Measurements from ENCODE around the gene LRRN4CL.
"Not testable (repeated sequence)": the region's sequence is repeated elsewhere in the genome, so short reads cannot be mapped to it uniquely, and the experiment has no call there.

Gene LRRN4CL

DNA sequence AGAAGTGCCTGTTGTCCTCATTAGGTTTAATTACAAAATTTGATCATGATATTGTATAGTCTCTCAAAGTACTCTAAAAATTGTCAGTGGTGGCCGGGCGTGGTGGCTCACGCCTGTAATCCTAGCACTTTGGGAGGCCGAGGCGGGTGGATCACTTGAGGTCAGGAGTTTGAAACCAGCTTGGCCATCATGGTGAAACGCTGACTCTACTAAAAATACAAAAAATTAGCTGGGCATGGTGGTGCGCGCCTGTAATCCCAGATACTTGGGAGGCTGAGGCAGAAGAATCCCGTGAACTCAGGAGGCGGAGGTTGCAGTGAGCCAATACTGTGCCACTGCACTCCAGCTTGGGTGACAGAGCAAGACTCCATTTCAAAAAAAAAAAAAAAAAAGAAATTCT lies 13.9 kb downstream of the LRRN4CL start:
- DNase-seq: not testable (repeated sequence)

DNA sequence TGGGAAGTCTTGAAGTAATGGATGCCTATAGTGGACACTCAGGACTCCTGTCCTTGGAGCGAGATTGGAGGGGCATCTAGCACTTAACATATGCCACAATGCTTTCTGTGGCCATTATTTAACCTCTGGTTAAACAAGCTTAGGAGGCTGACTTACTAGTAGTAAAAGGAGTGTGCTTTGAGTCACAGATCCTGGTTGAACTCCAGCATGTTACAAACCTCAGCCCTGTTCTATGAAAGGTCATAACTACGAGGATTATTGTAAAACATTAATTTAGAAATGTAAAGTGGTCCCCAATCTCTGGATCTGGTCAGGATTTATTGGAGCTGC lies 16.2 kb downstream of the LRRN4CL start:
- no peak for DNase-seq

DNA sequence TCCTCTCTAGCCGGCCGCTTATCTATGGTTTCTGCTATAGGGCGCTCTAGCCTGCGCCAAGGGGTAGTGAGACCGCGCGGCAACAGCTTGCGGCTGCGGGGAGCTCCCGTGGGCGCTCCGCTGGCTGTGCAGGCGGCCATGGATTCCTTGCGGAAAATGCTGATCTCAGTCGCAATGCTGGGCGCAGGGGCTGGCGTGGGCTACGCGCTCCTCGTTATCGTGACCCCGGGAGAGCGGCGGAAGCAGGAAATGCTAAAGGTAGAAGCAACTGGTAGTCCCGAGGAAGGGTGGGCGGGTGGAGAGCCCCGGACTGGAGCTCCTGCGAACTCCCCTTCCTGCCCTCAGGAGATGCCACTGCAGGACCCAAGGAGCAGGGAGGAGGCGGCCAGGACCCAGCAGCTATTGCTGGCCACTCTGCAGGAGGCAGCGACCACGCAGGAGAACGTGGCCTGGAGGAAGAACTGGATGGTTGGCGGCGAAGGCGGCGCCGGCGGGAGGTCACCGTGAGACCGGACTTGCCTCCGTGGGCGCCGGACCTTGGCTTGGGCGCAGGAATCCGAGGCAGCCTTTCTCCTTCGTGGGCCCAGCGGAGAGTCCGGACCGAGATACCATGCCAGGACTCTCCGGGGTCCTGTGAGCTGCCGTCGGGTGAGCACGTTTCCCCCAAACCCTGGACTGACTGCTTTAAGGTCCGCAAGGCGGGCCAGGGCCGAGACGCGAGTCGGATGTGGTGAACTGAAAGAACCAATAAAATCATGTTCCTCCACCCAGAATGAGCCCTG lies 17.5 kb downstream of the LRRN4CL start, which contains the start of the genes LBHD1 and UQCC3:
LBHD1 (minus strand) TSS at position 660 of the 782 bp plus-strand sequence. CDS start 2,236 bp downstream, outside the sequence.
UQCC3 (plus strand) TSS at position 66 of the 782 bp plus-strand sequence; CDS start at position 139, 73 bp downstream.
- DNase-seq: peak; percentile 90 to 93 (median 91)

DNA sequence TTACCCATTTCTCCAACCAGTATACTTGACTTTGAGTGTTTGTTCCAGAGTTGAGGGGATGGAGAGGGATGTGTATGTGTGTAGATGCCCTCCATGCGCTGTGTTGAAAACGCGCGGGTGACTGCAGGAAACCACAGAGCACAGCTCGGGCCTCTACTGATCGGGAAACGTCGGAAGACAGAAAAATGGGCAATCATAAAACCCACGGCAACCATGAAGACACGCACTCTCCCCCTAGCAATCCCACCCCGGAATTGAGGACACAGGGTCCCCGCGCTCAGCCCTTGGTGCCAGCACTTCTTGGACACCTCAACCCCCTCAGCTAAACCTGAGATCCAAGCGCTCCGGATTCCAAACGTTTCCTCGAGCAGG lies 18.1 kb downstream of the LRRN4CL start:
- no peak for DNase-seq

DNA sequence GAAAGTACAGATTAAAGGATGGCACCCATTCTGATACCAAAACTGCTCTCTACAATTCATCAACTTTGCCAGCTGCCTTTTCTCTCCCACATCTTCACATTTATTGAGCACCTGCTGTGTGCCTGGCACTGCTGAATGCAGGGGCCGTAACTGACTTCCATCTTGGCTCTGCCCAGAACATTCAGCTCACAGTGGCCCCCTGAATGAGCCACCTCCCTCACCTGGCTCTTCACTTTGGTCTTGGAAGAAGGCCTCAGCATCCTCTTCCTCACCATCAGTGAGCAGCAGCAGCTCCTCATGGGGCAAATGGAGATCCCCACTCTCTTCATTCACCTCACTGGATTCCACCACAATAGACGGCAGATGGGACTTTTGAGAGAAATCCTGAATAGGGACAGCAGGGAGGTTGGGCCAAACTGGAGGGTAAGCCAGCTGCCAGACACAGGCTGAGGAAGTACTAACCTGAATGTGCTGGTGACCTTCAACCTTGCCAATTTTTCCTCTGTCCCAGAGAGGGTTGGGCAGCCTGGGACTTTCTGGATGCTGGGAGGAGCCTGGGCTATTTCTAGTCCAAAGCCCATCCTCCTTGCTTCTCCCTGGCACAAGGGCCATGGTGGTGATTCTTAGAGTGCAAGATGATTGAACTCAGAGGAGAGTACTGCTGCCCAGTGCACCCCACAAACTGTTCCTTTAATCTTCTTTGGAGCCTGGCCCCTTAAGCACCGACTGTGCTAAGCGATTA lies 19.7 kb downstream of the LRRN4CL start:
- DNase-seq: no peak

DNA sequence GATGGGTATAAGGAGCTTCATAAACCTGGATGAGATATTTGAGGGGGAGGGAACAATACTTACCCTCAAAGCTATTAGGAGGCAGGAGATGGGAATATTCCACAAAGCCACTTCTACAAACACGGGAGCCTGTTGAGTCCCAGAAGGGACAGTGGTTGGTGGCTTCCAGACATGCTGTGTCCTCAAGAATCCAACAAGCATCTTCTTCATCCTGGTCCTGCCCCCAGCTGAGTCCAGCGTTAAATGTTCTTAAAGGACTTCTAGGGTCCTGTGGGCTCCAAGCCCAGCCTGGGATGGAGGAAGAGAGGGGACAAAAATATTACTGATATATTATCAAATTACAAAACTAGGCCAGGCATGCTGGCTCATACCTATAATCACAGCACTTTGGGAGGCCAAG lies 21.9 kb downstream of the LRRN4CL start:
- no peak for DNase-seq

DNA sequence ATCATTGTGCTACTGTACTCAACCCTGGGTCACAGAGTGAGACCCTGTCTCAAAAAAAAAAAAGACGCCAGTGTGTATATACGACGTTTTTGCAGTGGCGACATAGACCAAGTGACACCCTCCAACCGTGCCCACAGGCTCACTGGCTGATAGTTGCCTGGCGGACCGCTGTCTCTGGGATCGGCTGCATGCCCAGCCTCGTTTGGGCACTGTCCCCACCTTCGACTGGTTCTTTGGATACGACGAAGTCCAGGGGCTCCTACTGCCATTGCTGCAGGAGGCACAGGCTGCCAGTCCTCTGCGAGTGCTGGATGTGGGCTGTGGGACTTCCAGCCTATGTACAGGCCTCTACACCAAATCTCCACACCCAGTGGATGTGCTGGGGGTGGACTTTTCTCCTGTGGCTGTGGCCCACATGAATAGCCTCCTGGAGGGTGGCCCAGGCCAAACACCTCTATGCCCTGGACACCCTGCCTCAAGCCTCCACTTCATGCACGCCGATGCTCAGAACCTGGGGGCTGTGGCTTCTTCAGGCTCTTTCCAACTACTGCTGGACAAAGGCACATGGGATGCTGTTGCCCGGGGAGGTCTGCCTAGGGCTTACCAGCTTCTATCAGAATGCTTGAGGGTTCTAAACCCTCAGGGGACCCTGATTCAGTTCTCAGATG lies 22.9 kb downstream of the LRRN4CL start:
- no peak for DNase-seq

DNA sequence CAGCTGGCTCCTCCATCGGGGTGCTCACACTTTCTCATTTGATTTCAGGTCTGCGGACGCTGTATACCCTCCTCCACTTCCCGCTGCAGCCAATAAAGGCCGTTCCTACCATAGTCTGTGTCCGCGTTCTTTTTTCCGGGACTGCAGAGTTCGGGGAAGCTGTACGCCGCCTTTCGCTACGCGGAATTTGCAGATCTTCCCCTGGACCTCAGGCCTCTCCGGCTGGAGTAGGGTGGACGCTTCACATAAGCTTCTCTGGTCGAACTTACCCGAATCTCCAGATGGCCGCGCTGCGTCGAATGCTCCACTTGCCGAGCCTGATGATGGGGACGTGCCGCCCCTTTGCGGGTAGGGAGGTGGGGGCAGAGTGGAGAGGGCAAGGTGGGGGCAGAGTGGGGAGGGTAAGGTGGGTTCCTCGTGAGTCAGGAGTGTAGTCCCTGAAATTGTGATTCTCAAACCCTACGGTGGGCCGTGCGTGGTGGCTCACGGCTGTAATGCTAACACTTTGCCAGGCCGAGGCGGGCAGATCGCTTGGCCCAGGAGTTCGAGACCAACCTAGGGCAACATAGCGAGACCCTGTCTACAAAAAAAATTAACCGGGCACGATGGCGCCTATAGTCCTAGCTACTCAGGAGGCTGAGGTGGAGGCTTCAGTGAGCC lies 23.6 kb downstream of the LRRN4CL start:
- DNase-seq: no peak

DNA sequence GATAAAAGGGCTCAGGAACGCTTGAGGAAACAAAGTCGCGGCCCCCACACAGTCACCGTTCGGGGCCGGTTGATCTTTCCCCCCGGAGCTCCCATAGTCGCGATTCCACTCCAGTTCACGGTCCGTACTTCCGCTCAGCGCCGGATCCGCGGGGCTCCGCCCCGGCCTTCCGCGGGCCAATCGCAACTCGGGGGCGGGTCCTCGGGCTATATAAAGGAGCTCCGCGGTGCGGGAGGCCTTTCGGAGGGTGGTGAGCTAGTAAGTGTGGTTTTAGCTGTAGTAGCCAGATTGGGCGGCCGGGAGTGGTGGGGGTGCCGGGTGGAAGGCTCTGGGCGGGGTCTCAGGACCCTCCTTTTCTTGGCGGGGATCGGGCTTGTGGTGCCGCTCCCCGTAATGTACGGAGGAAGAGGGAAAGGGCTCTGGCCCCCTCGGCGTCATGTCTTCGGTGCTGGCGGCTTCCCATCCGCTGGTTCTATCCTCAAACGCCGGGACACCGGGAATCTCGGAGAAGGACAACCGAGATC lies 24.2 kb downstream of the LRRN4CL start, which contains the start of the genes C11orf98 and CSKMT:
C11orf98 (minus strand) TSS at position 136 of the 524 bp plus-strand sequence; CDS start at position 95, 41 bp downstream.
CSKMT (plus strand) TSS at position 238 of the 524 bp plus-strand sequence. CDS start 568 bp downstream, outside the sequence.
- peak; percentile 94 to 97 (median 96) for DNase-seq

DNA sequence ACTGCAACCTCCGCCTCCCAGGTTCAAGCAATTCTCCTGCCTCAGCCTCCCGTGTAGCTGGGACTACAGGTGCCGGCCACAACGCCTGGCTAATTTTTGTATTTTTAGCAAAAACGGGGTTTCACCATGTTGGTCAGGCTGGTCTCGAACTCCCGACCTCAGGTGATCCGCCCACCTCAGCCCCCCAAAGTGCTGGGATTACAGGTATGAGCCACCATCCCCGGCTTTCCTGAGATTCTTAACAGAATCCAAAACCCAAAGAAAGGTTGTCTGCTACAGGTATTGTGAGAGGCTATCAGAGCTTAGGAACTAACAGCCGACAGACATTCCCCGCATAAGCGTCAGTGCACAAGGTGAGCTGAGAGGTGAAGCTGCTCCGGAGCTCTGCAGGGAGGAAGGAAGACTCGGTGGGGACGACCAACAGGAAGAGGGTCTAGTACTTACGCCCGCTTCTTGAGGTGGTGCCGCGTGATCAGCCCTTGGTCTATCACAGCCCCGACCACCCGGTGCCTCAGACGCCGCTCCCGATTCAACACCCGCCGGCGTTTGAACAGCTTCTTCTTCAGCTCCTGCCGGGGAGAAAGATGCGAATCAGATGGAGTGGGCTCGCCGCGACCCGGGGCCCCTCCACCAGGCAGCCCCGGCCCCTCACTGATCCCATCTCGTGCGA lies 24.8 kb downstream of the LRRN4CL start:
- DNase-seq: peak; percentile 61 to 94 (median 93)

DNA sequence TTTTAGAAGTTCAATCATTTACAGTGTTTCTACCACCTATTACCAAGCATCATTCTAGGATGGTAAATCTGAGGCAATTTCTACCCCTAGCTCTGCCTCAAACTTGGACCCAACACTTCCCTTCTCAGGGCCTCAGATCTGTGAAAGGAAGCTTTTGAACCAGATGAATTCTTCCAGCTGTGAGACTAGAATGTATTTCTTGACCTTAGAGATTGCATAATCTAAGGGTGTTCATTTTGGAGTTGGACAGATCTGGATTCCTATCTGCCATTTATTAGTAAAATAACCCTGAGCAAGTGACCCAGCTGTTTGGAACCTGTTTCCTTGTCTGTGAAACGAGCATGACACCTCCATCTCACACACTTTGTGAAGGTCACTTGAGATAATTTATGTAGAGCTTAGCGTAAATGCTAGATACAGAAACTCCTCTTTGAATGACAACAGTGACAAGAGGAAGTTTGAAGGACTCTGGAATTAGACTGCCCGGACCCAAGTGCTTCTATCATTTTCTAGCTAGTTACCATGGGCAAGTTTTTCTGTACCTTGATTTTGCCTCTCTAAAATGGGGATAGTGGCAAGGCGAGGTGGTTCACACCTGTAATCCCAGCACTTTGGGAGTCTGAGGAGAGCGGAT lies 32.4 kb downstream of the LRRN4CL start:
- no peak for DNase-seq

DNA sequence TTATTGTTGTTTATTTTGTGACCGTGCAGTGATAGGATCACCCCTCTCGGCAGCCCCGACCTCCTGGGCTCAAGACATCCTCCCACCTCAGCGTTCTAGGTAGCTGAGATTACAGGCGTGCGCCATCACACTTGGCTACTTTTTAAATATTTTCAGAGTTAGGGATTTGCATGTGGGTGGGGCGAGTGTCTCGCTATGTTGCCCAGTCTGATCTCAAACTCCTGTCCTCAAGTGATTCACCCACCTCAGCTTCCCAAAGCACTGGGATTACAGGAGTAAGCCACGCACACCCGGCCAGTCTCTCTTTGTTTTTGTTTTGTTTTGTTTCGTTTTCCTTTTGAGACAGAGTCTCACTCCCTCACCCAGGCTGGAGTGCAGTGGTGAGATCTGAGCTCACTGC lies 35.0 kb downstream of the LRRN4CL start:
- DNase-seq: no peak

DNA sequence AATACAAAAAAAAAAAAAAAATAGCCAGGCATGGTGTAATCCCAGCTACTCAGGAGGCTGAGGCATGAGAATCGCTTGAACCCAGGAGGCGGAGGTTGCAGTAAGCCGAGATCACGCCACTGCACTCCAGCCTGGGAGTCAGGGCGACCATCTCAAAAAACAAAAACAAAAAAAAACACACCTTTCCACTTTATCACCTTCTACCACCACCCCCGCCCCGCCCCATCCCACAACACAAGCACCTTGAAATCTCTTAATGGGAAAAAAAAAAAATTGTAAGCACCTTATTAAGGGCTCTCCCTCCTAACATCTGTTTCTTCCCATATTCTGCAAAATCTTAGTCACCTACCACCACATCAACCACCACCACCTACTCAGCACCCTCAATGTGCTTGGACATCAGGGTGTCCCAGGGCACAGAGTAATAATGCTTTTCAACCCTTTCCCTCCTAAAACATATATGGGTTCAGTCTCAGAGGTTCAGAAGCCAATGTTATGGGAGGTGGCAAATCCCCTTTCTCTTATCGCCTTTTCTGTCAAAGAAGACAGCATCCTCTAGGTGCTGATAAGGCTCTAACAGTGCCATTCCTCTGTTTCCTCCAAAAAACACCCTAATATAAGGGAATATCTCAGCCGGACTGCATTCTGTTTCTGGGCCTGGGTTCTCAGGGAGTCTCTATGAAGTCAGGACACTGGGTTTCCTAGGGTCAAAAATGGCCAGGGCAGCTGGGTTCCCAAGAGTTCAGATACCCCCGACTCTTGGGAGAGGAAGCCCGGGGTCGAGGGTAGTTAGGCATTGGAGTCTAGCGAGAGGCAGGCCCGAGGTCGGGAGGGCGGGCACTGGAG lies 36.9 kb downstream of the LRRN4CL start:
- DNase-seq: no peak

DNA sequence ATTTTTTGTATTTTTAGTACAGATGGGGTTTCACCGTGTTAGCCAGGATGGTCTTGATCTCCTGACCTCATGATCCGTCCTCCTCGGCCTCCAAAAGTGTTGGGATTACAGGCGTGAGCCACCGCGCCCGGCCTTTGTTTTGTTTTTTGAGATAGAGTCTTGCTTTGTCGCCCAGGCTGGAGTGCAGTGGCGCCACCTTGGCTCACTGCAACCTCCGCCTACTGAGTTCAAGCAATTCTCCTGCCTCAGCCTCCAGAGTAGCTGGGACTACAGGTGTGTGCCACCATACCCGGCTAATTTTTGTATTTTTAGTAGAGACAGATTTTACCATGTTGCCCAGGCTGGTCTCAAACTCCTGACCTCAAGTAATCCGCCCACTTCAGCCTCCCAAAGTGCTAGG lies 39.0 kb downstream of the LRRN4CL start:
- DNase-seq: not testable (repeated sequence)

DNA sequence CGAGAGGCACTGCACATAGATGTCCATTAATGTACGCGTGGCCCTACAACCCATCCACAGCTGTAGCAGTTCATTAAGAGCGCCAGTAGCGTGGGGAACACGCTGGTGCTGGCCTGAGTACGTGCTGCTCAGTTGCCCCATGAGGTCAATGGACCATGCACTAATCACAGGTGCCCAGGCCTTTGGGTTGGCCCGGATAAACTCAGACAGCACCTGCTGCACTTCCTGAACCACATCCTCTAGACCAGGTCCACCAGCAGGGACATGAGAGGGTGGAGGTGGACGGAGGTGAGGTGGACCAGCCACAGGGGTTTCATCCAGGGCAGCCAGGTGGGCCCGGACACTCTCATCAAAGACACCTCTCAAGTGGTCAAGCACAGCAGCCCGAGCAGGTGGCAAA lies 39.8 kb downstream of the LRRN4CL start:
- DNase-seq: no peak

DNA sequence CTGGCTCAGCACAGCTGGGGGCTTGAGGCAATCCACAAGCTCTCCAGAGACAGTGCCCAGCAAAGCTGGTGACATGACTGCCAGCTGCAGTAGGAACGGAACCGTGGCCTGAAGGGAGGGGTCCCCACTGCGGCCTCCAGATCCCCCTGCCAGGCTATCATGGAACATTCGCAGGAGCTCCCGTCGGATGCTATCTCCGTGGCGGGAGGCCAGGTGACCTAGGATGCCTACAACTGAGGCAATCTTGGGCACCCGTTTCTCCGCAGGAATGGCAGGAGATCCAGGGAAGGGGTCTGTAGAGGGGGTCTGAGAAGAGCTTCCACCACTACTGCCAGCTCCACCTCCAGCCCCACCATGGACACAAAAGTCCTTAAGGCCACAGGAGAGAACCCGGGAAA lies 40.4 kb downstream of the LRRN4CL start:
- DNase-seq: no peak

DNA sequence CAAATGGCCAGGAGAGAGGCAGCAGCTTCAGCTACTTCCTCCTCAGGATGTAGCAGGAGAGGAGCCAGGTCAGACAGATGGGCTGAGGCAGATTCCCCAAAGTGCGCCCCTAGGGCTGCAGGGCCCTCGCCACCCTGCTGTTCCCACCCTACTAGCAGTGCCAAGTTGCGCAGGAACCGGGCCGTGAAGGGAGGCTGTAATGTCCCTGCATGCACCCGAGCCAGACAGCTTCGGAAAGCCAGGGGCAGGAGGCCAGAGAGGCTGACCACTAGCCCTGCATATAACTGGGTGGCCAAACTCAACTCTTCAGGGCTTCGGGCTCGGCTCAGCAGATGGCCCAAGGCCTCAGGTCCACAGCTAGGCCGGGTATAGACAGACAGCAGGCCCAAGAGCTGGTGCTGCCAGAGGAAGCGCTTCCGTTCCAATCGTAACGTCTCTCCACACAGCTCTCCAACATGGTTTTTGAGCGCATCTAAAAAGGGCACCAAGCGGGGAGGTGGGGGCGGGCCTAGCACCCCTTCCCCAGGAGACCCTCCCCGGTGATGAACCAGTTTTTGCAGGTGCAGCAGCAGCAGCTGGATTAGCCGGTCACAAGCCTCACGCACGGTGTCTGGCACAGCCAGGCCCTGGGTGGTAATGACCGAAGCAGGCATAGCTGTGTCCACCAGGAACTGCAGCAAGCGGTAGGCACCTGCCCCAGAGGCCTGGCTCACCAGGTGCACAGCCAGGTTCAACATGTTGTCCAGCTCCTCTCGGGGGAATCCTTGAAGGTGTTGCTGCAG lies 41.0 kb downstream of the LRRN4CL start:
- no peak for DNase-seq

DNA sequence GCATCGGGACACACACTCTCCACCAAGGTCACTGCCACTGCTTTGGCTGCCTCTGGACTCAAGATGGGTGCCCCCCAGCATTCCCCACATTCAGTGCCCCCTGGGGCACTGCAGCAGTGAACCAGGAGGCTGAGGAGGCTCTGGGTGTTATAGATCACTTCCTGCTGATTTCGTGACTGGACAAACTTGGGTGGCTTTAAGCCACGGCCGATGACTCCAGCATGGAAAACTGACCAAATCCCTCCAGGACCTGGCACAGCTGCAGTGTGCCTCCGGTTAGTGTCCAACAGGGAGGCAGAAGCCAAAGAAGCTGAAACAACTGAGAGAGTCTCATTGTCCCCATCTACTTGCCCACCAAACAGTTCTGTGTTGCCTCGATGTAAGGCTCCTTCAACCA lies 41.7 kb downstream of the LRRN4CL start:
- no peak for DNase-seq

DNA sequence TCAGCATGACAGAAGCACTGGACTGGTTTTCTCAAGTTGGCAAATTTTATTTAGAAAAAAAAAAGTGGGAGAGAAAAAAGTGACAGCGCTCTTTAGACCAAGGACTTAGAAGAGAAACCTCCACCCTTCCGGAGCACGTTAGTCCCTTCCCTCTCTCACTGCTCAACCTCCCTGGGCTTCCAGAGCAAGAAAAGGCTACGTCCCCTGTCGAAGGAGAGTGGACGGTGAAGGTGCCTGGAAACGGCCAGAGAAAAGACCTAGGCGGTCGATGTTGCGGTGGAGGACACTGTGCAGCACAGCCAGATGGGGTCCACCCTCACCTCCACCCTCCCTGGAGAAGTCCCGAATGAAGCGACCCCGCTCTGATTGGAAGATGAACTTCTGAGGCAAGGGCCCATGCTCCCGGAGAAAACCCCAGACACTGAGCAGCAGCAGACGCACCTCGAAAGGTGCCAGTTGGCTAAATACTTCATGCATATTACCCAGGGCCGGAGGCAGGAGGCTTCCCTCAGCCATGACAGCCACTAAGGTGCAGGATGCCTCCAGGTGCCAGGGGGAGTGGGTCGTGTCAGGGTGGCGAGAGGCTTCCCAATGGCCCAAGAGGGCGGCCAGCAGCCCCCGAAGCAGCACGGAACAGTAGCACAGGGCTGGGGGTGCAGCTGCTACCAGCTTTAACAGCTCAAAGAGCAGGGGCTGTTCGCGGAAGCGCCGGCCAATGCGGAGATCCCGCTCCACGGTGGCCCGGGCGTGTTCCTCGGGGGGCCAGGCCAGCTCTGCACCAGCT lies 42.3 kb downstream of the LRRN4CL start:
- DNase-seq: no peak

All from NCI-H1417 (cell line).